Stimulated activated memory B cell treated with anti-CD40 and anti-IgM and Interleukin-4, amounts not matched to agents 10 μg/mL and 1 μg/mL and 100 μg/mL, for 72 hours (primary cell): ENCODE data around the gene CHEK2.
A peak's percentile ranks its signal among the peaks of the same experiment; 100 is the strongest.
"Not testable (repeated sequence)": the region's sequence is repeated elsewhere in the genome, so short reads cannot be mapped to it uniquely, and the experiment has no call there.

ENCODE experiments used
- ATAC-seq: fragments of 150-1000 bp; cut with Tn5 transposase; 2 replicates; pipeline ENCODE4 v1.10.0; 2021
- H3K27ac Mint-ChIP-seq: one replicate; pipeline ENCODE4 v1.8.0; 2022; ENCODE audit warnings: mild to moderate bottlenecking, mixed read lengths
- H3K27me3 Mint-ChIP-seq: one replicate; pipeline ENCODE4 v1.8.0; 2022; ENCODE audit warnings: mixed read lengths
- H3K36me3 Mint-ChIP-seq: one replicate; pipeline ENCODE4 v1.8.0; 2022; ENCODE audit warnings: mixed read lengths
- H3K4me1 Mint-ChIP-seq: one replicate; pipeline ENCODE4 v1.8.0; 2022; ENCODE audit warnings: mixed read lengths
- H3K4me3 Mint-ChIP-seq: one replicate; pipeline ENCODE4 v1.8.0; 2022; ENCODE audit warnings: mild to moderate bottlenecking, moderate library complexity, mixed read lengths
- H3K9me3 Mint-ChIP-seq: one replicate; pipeline ENCODE4 v1.8.0; 2022; ENCODE audit warnings: mixed read lengths

The CHEK2 gene

DNA sequence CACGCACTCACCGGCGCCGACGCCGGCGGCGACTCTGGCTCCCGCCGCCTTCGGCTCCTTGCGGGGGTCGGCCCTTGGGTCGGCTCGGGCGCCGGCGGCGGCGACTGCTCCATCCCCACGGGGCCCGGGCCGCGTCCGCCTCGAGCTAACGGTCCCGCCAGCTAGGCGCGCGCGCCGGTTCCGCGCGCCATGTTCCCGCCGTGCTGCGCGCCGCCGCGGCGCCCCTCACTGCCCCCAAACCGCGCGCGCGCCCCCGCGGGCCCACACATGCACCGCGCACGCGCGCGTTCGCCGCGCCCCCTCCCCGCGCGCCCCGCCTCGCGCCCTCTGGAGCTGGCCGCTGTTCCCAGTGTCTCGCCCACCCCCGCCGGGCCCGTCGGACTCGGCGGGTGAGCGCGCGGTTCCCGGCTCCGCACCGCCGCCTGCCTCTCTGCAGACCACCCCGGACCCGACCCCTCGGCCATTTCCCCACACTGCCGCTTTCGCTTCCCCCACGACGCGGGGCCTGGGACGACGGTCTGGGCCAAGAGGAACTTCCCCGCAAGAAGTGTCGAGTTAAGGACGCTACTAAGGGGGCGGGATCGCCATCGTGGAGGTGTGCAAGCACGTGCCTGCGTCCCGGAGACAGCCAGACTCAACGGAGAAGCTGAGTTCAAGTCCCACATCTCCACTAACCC lies 61.9 kb downstream of the CHEK2 start, which contains the start of gene TTC28:
Gene TTC28 (minus strand): TSS at position 230 of the 677 bp plus-strand sequence. CDS start 117 bp downstream, at position 113.
- not testable (repeated sequence) for H3K36me3 Mint-ChIP-seq, H3K9me3 Mint-ChIP-seq, ATAC-seq
- H3K27me3 Mint-ChIP-seq, result peaks cover 39% of the 10 kb centered on the region
- H3K4me3 Mint-ChIP-seq, result peak within 1 kb of the TSS; percentile 78
- peaks cover 27% of the 10 kb centered on the region for H3K4me1 Mint-ChIP-seq
- H3K27ac Mint-ChIP-seq, result peak within 1 kb of the TSS; percentile 48

- Mint-ChIP-seq H3K4me1 (peaks cover 35% of the 10 kb centered on the region), H3K27me3 (peaks cover 47% of the 10 kb centered on the region), H3K4me3 (peak overlapping the region; percentile 78)
- not testable (repeated sequence) for H3K27ac Mint-ChIP-seq, H3K36me3 Mint-ChIP-seq, H3K9me3 Mint-ChIP-seq, ATAC-seq
Observed at GRCh38 chr22:28678778-28679610, 62.6 kb downstream of the CHEK2 start.

DNA sequence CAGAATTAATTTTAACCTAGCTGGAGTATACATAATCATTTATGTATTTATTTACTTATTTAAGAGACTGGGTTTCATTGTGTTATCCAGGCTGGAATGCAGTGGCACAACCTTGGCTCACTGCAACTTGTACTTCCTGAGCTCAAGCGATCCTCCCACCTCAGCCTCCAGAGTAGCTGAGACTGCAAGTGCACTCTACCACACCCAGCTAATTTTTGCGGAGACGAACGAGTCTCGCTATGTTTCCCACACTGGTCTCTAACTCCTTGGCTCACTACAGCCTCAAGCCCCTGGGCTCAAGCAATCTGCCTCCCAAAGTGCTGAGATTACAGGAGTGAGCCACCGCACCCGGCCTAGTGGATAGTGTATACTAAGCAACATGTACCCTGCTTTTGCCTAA lies 63.5 kb downstream of the CHEK2 start:
- ATAC-seq, H3K27ac Mint-ChIP-seq, H3K4me3 Mint-ChIP-seq, H3K9me3 Mint-ChIP-seq, H3K36me3 Mint-ChIP-seq: not testable (repeated sequence)
- peaks cover 55% of the 10 kb centered on the region for H3K27me3 Mint-ChIP-seq
- peaks cover 43% of the 10 kb centered on the region for H3K4me1 Mint-ChIP-seq

DNA sequence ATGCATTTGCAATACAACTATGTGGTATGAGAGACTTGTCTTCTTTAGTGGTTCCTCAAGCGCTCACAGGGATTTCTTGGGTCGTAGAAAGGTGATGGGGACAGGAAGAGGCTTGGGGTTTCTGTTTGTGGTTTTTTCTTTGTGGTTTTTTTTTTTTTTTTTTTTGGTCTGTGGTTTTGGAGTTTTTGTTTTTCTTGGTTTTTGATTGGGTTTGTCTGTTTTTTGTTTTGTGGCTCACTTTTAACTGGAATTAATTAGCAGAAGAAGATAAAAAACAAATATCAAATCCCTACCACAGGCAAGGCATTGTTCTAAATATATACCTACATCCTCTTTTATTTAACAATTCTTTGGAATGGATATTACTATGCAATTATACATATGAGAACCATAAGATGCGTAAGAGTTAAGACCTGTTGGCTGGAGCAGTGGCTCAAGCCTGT lies 67.5 kb downstream of the CHEK2 start:
- Mint-ChIP-seq H3K9me3 (peaks cover 6% of the 10 kb centered on the region), H3K27me3 (peaks cover 58% of the 10 kb centered on the region), H3K27ac (peak overlapping the region; percentile 89), H3K4me3 (peak overlapping the region; percentile 77), H3K36me3 (no peaks in the 10 kb centered on the region), H3K4me1 (peaks cover 33% of the 10 kb centered on the region)
- ATAC-seq, result peak; percentile 85

GRCh38 chr22:28670756-28671155 lies 70.9 kb downstream of the CHEK2 start:
- no peak overlapping the region for H3K4me3 Mint-ChIP-seq
- peaks cover 42% of the 10 kb centered on the region for H3K27me3 Mint-ChIP-seq
- ATAC-seq, result no peak
- H3K36me3 Mint-ChIP-seq, result no peaks in the 10 kb centered on the region
- no peak overlapping the region for H3K27ac Mint-ChIP-seq
- H3K4me1 Mint-ChIP-seq, result peaks cover 24% of the 10 kb centered on the region
- peaks cover 6% of the 10 kb centered on the region for H3K9me3 Mint-ChIP-seq

- H3K9me3 Mint-ChIP-seq, result peaks cover 6% of the 10 kb centered on the region
- no peak overlapping the region for H3K27ac Mint-ChIP-seq
- no peaks in the 10 kb centered on the region for H3K36me3 Mint-ChIP-seq
- peaks cover 36% of the 10 kb centered on the region for H3K27me3 Mint-ChIP-seq
- H3K4me1 Mint-ChIP-seq, result peaks cover 21% of the 10 kb centered on the region
- no peak overlapping the region for H3K4me3 Mint-ChIP-seq
- no peak for ATAC-seq
Observed at GRCh38 chr22:28670161-28670560, 71.5 kb downstream of the CHEK2 start.

DNA sequence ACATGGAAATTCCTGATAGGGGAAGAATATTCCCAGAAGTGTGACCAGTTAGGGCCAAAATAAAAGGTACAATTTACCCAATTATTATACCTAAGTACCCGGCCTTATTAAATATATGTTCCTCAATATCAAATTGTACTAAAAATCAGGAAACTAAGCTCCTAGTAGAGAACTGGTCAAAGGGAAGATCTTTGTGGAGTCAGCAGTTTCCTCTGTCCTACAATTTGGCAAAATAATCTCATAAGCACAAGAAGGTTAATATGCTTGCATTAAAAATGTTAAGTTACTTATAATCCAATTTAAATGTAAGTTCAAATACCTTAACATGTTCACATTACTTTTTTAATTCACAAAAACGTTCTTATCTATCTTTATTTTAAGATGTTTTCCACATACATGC lies 72.2 kb downstream of the CHEK2 start:
- Mint-ChIP-seq H3K27me3 (peaks cover 28% of the 10 kb centered on the region), H3K4me3 (no peak overlapping the region), H3K4me1 (peaks cover 14% of the 10 kb centered on the region), H3K9me3 (peaks cover 6% of the 10 kb centered on the region), H3K36me3 (no peaks in the 10 kb centered on the region), H3K27ac (no peak overlapping the region)
- ATAC-seq, result no peak

GRCh38 chr22:28663569-28663942 lies 78.1 kb downstream of the CHEK2 start:
- not testable (repeated sequence) for H3K27me3 Mint-ChIP-seq, H3K4me3 Mint-ChIP-seq, H3K9me3 Mint-ChIP-seq, ATAC-seq, H3K27ac Mint-ChIP-seq, H3K36me3 Mint-ChIP-seq, H3K4me1 Mint-ChIP-seq

GRCh38 chr22:28658448-28658847 lies 83.2 kb downstream of the CHEK2 start:
- H3K4me3 Mint-ChIP-seq, result no peak overlapping the region
- no peak overlapping the region for H3K27ac Mint-ChIP-seq
- no peaks in the 10 kb centered on the region for H3K36me3 Mint-ChIP-seq
- H3K4me1 Mint-ChIP-seq, result no peaks in the 10 kb centered on the region
- H3K9me3 Mint-ChIP-seq, result peaks cover 2% of the 10 kb centered on the region
- peaks cover 41% of the 10 kb centered on the region for H3K27me3 Mint-ChIP-seq
- ATAC-seq, result no peak

GRCh38 chr22:28656181-28656580 lies 85.4 kb downstream of the CHEK2 start:
- no peaks in the 10 kb centered on the region for H3K4me1 Mint-ChIP-seq
- no peak overlapping the region for H3K27ac Mint-ChIP-seq
- peaks cover 47% of the 10 kb centered on the region for H3K27me3 Mint-ChIP-seq
- H3K9me3 Mint-ChIP-seq, result peaks cover 5% of the 10 kb centered on the region
- no peak for ATAC-seq
- no peak overlapping the region for H3K4me3 Mint-ChIP-seq
- H3K36me3 Mint-ChIP-seq, result no peaks in the 10 kb centered on the region

DNA sequence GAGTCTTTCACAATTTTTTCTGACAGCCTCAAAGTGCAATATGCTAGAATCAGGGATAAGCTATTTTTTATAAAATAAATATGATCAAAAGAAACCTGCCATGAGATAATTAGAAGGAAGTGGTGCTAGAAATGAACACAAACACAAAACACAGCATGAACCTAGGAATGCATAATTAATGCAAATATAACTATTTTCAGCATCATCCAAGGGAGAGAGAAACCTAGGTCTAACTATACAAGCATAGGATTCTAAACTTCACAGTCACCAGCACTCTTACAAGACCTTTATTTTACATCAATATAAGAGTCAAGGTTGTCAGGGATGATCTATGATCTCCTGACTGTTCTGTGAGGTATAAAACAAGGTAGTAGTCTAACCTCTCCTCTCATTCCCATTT lies 91.2 kb downstream of the CHEK2 start:
- no peak for ATAC-seq
- Mint-ChIP-seq H3K9me3 (peaks cover 5% of the 10 kb centered on the region), H3K27ac (no peak overlapping the region), H3K4me3 (no peak overlapping the region), H3K36me3 (no peaks in the 10 kb centered on the region), H3K4me1 (no peaks in the 10 kb centered on the region), H3K27me3 (peaks cover 39% of the 10 kb centered on the region)

- Mint-ChIP-seq H3K27ac (no peak overlapping the region), H3K36me3 (no peaks in the 10 kb centered on the region), H3K4me3 (no peak overlapping the region), H3K9me3 (peaks cover 5% of the 10 kb centered on the region), H3K27me3 (peaks cover 28% of the 10 kb centered on the region), H3K4me1 (no peaks in the 10 kb centered on the region)
- no peak for ATAC-seq
Observed at GRCh38 chr22:28648792-28649191, 92.8 kb downstream of the CHEK2 start.

GRCh38 chr22:28647216-28647615 lies 94.4 kb downstream of the CHEK2 start:
- no peak for ATAC-seq
- H3K27ac Mint-ChIP-seq, result no peak overlapping the region
- H3K4me1 Mint-ChIP-seq, result no peaks in the 10 kb centered on the region
- H3K9me3 Mint-ChIP-seq, result no peaks in the 10 kb centered on the region
- H3K4me3 Mint-ChIP-seq, result no peak overlapping the region
- peaks cover 16% of the 10 kb centered on the region for H3K27me3 Mint-ChIP-seq
- no peaks in the 10 kb centered on the region for H3K36me3 Mint-ChIP-seq

DNA sequence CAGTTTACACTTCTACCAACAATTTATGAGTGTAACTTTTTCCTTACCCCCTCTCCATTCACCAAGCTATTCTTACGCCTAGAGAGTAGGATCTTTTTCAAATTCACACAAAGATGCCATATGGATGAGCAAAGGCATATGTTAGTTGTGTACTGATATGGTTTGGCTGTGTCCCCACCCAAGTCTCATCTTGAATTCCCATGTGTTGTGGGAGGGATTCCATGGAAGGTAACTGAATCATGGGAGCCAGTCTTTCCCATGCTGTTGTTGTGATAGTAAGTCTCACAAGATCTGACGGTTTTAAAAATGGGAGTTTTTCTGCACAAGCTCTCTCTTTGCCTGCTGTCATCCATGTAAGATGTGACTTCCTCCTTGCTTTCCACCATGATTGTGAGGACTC lies 102.3 kb downstream of the CHEK2 start:
- H3K27ac Mint-ChIP-seq, result no peak overlapping the region
- H3K36me3 Mint-ChIP-seq, result no peaks in the 10 kb centered on the region
- peaks cover 14% of the 10 kb centered on the region for H3K27me3 Mint-ChIP-seq
- no peaks in the 10 kb centered on the region for H3K9me3 Mint-ChIP-seq
- ATAC-seq, result no peak
- H3K4me1 Mint-ChIP-seq, result no peaks in the 10 kb centered on the region
- no peak overlapping the region for H3K4me3 Mint-ChIP-seq
